KOPT-K1 (cell line): ENCODE data around the gene NR2E1.

Experiments
- H3K27ac ChIP-seq: fragments of 200-600 bp; sonication (generic); 2 replicates; pipeline ENCODE4 v1.5.1; 2016; ENCODE audit warnings: antibody characterized with exemption, mild to moderate bottlenecking, low read depth, low read length; ENCODE audit not compliant: poor library complexity, severe bottlenecking
- H3K36me3 ChIP-seq: fragments of 200-600 bp; sonication (generic); 2 replicates; pipeline ENCODE4 v1.5.1; 2017; ENCODE audit warnings: antibody characterized with exemption, mild to moderate bottlenecking, low read length, moderate library complexity; ENCODE audit not compliant: insufficient read depth
- H3K9me3 ChIP-seq: fragments of 200-600 bp; sonication (generic); 2 replicates; pipeline ENCODE4 v1.5.1; 2017; ENCODE audit warnings: antibody characterized with exemption, low read length, mild to moderate bottlenecking; ENCODE audit not compliant: insufficient read depth, poor library complexity, severe bottlenecking

NR2E1 gene

GRCh38 chr6:108164543-108164814 is 1.3 kb upstream of the NR2E1 start:
- H3K27ac ChIP-seq, result no peak overlapping the region
- no peaks in the 10 kb centered on the region for H3K36me3 ChIP-seq
- peaks cover 29% of the 10 kb centered on the region for H3K9me3 ChIP-seq

GRCh38 chr6:108164815-108165706 is 761 bp upstream of the NR2E1 start:
- Histone ChIP-seq H3K36me3 (no peaks in the 10 kb centered on the region), H3K9me3 (peaks cover 29% of the 10 kb centered on the region), H3K27ac (no peak overlapping the region)

- H3K9me3 ChIP-seq, result peaks cover 29% of the 10 kb centered on the region
- no peaks in the 10 kb centered on the region for H3K36me3 ChIP-seq
- H3K27ac ChIP-seq, result no peak overlapping the region
Observed at GRCh38 chr6:108166664-108167448, 1.0 kb downstream of the NR2E1 start.

GRCh38 chr6:108167449-108168089 is 1.7 kb downstream of the NR2E1 start:
- Histone ChIP-seq H3K36me3 (no peaks in the 10 kb centered on the region), H3K27ac (no peak overlapping the region), H3K9me3 (peaks cover 29% of the 10 kb centered on the region)

- Histone ChIP-seq H3K9me3 (peaks cover 29% of the 10 kb centered on the region), H3K27ac (no peak overlapping the region), H3K36me3 (no peaks in the 10 kb centered on the region)
Observed at GRCh38 chr6:108168090-108168463, 2.3 kb downstream of the NR2E1 start.

GRCh38 chr6:108168501-108169463 is 3.0 kb downstream of the NR2E1 start:
- no peak overlapping the region for H3K27ac ChIP-seq
- peaks cover 29% of the 10 kb centered on the region for H3K9me3 ChIP-seq
- H3K36me3 ChIP-seq, result no peaks in the 10 kb centered on the region

GRCh38 chr6:108169464-108170331 is 3.9 kb downstream of the NR2E1 start:
- Histone ChIP-seq H3K36me3 (no peaks in the 10 kb centered on the region), H3K9me3 (peaks cover 29% of the 10 kb centered on the region)

GRCh38 chr6:108170332-108171290 is 4.8 kb downstream of the NR2E1 start:
- no peaks in the 10 kb centered on the region for H3K36me3 ChIP-seq
- H3K27ac ChIP-seq, result no peak overlapping the region
- peaks cover 22% of the 10 kb centered on the region for H3K9me3 ChIP-seq

More at GRCh38 chr6:108169464-108170331, 3.9 kb downstream of the NR2E1 start:
- H3K27ac ChIP-seq, result no peak overlapping the region

GRCh38 chr6:108171291-108171917 is 5.6 kb downstream of the NR2E1 start:
- H3K27ac ChIP-seq, result no peak overlapping the region
- no peaks in the 10 kb centered on the region for H3K36me3 ChIP-seq
- H3K9me3 ChIP-seq, result peaks cover 17% of the 10 kb centered on the region

- H3K9me3 ChIP-seq, result peaks cover 11% of the 10 kb centered on the region
- H3K27ac ChIP-seq, result no peak overlapping the region
- H3K36me3 ChIP-seq, result no peaks in the 10 kb centered on the region
Observed at GRCh38 chr6:108171918-108172516, 6.2 kb downstream of the NR2E1 start.

GRCh38 chr6:108174371-108175175 is 8.8 kb downstream of the NR2E1 start:
- H3K9me3 ChIP-seq, result no peaks in the 10 kb centered on the region
- no peaks in the 10 kb centered on the region for H3K36me3 ChIP-seq
- H3K27ac ChIP-seq, result no peak overlapping the region

- Histone ChIP-seq H3K27ac (no peak overlapping the region), H3K9me3 (no peaks in the 10 kb centered on the region), H3K36me3 (no peaks in the 10 kb centered on the region)
Observed at GRCh38 chr6:108175176-108175591, 9.4 kb downstream of the NR2E1 start.
